Measurements from ENCODE around the gene KIAA1671.

Gene KIAA1671

DNA sequence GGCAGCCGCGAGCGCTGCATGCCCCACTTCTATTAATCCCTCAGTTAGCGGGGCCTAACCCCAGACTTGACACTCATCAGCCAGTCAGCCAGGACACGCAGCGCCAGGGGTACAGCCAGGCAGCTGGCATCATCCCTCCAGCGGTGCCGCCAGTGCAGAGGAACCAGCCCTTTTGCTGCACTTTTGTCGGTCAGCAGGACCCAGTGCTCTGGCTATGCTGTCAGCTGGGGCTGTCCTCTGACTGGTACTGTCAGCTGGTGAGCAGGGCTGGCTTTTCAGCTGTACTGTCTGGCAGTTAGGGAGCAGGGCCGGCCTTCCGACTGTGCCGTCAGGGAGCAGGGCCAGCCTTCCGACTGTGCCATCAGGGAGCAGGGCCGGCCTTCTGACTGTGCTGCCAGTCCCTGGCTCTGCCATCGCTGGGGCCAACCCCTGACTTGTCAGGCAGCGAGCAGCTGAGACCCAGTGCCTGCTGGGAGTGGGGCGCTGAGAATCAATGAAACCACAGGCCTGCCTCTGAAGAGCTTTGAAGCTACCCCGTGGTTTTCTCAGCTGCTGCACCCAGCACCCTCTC lies 115.4 kb downstream of the KIAA1671 start:
- DNase-seq (ENCODE audit: low read depth, low spot score): no peak

DNA sequence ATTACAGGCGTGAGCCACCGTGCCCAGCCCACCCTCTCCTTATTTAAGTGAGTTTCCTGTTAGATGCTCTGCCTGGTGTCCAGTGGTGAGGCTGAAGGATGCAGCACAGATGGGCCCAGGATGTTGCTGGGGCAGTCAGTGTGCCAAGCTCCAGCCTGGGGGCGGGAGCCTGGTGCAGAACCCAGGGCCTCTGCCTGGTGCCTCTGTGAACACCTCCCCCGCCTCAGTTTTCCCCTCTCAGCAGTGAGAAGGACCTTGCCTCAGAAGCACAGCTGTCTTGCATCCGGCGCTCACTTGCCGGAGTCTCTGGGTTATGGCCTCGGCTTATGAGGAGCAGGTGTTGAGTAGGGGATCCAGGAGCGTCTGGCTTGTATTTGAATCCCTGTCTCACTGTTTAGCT lies 116.2 kb downstream of the KIAA1671 start:
- no peak for DNase-seq (ENCODE audit: low read depth, low spot score)

DNA sequence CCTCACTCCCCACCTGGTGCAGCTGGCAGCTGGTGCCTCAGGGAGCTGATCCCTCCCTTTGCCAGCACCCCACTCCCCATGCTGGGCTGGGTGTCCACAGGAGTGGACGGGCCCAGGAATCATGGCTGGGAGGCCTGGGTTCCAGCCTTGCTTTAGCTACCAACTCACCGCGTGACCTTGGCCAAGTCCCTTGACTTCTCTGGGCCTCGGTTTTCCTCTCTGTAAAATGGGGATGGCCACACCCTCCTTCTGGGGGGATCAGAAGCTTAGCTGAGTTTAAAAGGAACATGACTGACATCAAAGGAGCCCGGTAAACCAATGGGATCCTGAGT lies 116.9 kb downstream of the KIAA1671 start:
- DNase-seq (ENCODE audit: low read depth, low spot score): no peak

DNA sequence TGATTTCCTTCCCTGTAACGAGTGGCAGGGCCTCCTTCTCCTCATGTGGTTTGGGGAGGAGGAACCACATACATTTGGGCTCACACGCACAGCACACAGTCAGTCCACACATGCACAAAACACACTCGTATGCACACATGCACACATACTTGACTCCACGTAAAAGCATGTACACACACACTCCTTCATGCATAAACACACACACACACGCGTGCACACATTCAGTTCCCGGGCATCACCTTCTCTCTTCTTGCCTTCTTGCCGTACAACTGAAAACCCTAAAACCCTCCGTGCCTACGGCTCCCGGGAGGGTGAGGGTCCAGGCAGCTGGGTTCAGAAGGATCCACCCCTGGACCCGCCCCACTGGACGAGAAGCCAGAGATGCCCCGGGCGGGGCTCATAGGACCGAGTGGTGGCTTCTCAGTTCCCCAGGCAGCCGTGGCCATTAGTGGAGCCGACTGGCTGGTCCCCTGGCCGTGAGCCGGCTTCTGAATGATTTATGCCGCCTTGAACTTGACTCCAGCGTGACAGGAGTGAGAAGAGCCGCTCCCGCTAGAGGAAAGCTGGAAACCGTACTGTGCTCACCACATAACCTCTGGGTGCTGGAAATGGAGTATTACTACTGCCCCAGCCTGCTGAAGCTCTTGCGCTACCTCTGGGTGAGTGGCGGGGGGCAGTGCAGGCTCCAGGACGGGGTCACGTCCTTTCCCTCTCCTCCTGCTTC lies 117.4 kb downstream of the KIAA1671 start:
- no peak for DNase-seq (ENCODE audit: low read depth, low spot score)

DNA sequence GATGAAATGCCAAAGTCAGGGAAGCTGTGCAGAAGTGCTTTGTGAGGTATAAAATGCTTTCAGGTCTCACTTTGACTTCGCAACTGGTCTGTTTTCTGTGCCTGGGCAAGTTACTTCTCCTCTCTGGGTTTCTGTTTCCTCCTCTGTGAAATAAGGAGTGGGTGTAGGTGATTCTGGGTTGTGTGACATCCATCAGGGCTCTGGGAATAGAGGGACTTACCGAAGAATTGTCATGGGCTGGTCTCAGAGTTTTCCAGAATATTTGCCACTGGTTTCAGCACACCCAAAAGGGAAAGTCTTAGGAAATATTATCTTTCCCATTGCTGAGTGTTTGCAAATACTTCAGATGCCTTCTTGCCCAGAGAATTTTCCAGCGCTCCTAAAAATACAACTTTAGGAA lies 118.4 kb downstream of the KIAA1671 start:
- DNase-seq (ENCODE audit: low read depth, low spot score): no peak

DNA sequence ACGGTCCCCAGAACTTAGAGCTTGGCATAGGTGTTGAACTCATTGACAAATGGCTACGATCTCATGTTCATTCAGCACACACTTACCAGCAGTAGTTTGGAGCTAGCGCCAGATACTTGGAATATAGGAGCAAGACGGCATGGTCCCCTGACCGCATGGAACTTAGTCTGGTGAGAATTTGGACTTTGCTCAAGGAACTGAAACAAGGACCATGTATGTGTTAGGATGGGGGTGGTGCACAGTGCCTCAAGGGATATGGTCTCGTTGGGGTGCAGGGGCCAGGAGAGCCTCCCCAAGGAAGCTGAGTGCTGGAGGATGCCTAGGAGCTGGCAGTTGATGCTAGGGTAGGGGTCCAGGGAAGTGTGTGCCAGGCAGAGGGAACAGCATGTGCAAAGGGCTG lies 119.2 kb downstream of the KIAA1671 start:
- DNase-seq (ENCODE audit: low read depth, low spot score): no peak

DNA sequence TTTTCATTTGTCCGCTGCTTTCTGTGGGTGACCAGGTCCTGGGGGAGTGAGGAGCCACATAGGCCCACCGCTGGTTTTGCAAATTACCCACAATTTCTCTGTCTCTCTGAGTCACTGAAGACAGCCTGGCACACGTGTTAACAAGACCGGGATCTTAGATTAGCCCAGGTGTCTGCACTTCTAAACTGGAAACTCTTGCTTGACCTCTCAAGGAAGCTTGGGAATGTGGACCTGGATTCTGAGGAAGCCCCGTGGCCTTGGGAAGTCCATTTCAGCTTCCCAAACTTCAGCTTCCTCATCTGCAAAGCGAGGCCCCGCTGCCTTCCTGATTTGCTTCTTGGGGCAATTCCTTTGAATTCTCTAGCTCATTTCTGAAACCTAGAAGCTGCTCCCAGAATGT lies 119.9 kb downstream of the KIAA1671 start:
- no peak for DNase-seq (ENCODE audit: low read depth, low spot score)

DNA sequence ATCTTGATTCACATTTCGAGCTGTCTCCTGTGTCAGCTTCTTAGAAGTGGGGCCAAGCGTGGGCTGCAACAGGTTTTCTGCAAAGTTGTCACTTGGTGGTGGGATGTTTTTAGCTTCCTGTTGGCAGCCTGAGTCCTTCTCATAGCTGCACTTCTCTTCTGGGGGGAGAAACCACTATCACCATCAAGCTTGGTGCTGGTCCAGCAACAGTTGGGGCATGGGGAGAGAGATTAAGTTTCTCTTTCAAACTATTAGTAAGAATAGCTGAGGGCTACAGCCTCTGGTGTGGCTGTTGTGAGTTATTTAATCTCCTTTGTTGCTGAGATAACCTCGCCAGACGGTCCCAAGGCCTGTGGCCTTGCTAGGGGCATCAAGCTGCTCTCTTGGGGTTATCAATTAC lies 123.8 kb downstream of the KIAA1671 start:
- DNase-seq (ENCODE audit: low read depth, low spot score): no peak

DNA sequence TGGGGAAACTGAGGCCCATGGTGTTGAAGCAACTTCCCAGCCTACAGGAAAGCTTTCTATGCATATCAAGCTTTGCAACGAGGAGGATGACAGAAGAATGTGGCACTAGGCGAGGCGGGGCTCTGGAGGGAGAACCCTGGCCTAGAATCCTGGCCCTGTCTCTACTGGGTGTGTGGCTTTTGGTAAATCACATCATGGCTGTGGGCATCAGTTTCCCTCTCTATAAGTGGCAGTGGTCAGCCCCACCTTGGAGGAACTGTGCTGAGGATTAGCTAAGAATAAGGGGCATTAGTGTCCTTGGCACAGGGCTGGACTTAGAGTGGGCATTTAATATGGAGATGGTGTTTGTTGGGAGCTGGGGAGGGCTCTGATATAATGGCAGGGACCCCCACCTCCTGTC lies 124.5 kb downstream of the KIAA1671 start:
- DNase-seq (ENCODE audit: low read depth, low spot score): no peak

DNA sequence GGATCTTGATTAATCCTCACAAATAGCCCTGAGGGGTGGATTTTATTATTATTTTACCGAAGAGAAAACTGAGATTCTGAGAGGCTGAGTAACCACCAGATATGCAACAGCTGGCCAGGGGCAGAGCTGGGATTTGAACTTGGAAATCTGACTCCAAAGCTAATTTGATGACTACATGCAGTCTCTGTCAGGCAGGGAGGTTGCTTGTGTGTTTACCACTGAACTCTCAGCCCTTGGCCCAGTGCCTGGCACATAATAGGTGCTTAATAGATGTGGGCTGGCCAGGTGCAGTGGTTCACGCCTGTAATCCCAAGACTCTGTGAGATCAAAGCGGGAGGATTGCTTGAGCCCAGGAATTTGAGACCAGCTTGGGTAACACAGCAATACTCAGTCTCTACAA lies 125.4 kb downstream of the KIAA1671 start:
- no peak for DNase-seq (ENCODE audit: low read depth, low spot score)

DNA sequence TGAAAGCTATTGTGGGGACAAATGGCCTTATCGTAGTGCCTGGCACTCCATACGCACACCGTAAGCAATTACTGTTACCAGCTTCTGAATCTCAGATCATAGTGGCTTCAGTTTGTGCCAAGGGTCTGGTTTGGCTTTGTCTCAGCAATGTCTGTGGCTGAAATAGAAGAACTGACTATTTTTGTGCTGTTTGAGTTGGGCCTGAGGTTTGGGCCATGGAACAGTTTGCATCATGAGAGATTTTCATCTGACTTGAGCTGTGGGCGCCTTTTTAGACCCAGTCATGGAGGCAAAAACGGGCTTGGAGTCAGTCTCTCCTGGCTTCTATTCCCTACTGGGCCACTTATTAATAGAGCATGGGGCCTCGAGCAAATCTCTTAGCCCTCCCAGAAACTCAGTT lies 126.1 kb downstream of the KIAA1671 start:
- DNase-seq (ENCODE audit: low read depth, low spot score): no peak

DNA sequence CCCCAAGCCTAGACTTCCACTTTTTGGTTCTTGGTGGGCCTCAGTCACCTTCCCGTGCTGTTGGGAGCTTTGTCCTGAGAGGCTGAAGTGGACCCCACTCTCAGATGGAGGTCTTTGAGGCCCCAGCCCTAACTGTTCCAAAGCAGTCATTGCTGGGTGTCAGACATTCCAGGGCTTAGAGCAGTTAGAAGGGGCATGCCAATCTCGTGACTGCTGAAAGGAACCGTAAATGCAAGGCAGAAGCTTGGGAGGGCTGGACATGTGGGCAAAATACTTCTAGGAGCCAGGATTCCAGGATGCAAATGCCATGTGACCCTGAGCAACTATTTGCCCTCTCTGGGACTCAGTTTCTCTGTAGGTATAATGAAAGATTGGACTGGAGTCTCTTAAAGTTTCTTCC lies 128.3 kb downstream of the KIAA1671 start:
- DNase-seq (ENCODE audit: low read depth, low spot score): no peak

DNA sequence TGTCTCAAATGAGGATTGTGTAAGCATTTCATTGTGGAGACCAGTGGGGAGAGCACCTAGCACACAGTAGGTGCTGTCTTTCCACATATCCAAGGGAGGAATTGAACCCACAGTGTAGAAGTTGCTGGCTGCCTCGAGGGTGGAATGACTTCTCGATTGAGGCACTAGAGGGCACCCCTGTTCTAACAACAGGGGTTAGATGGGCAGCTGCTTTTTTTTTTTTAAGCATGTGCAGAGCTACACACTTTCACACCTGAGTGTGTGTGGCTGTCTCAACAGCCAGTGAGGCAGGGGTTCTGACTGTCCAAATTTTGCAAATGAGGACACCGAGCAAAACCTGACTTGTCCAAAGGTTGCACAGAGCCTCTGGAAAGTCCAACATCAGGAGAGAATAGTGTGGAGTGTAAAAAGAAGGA lies 128.9 kb downstream of the KIAA1671 start:
- no peak for DNase-seq (ENCODE audit: low read depth, low spot score)

DNA sequence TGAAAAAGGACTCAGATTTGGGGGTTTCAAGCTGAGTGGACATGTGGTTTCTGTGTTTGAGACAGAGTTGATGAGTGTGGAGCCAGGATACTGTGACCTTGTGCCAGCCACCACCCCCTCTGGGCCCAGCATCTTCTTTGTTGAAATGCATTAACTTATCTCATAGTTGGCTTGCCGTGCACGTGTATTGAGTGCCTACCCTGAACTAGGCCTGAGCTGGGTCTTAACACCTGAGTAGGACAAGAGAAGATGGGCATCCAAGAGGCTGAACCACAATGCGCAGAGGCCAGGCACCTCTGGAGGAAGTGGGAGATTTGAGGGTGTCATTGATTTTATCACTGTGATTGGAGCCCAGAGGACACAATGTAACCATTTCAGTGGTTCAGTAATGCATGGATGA lies 129.6 kb downstream of the KIAA1671 start:
- DNase-seq (ENCODE audit: low read depth, low spot score): no peak

DNA sequence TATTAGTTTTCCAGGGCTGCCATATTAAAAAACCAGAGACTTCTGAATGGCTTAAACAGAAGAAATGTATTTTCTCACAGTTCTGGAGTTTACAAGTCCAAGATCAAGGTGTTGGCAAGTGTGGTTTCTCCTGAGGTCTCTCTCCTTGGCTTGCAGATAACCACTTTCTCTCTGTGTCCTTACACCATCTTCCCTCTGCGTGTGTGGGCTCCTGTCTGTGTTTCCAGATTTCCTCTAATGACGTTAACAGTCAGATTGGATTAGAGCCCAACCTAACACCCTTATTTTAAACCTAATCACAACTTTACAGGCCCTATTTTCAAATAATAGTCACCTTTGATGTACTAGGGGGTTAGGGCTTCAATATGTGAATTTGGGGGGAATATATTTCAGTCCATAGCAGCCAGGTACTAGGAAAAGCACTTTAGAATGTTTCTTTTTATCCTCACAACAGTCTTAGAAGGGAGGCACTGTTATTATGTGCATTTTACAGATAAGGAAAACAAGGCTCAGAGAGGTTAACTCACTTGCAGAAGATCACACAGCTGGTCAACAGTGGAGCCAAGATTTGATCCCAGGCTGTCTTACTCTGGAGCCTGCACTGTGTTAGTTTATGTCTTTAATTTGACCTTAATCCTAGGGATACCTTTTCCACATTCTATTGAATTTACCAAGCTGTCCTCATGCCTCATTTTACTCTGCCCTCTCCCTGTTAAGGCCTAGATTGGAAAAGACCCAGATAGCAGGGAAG lies 130.7 kb downstream of the KIAA1671 start:
- no peak for DNase-seq (ENCODE audit: low read depth, low spot score)

DNA sequence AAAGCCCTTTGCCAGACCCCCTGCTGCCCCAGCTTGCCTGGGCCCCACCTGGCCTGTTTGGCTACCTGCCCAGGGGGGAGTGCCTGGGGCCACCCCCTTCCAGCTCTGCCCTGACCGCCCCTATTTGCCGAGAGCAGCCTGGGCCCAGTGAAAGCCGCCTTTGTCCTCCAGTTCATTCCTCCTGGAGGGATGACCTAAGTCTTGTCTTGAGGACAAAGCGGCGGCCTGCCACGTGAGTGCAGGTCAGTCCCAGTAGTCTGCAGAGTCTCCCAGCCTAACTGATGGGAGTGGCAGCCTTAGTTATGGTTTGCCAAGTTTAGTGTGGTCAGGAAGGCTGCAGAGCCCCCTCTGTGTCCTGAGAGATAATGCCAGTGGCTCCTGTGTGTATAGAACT lies 131.3 kb downstream of the KIAA1671 start:
- DNase-seq (ENCODE audit: low read depth, low spot score): no peak

DNA sequence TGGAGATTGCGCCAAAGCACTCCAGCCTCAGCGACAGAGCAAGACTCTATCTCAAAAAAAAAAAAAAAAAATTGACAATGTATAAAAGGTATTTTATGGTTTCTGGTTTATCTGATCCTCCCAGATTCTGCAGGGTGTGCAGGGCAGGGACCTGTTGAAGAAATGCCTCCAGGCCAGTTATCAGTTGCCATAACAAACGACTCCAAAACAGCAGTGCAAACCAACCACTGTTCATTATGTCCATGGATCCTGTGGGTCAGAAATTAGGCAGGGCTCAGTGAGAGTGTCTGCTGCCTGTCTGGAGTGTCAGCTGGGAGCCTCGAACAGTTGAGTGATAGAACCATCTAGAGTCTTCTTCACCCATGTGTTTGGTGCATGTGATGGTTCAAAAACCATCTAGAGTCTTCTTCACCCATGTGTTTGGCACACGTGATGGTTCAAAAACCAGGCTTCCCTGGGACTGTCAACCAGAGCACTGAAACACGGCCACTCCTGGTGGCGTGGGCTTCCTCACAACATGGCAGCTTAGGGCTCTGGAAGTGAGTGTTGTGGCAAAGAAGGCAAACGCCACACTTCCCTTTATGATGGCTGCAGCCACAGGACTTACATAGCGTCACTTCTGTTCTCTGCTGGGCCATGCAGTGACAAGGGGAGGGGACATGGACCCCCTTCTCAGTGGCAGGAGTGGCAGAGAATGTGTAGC lies 132.0 kb downstream of the KIAA1671 start:
- no peak for DNase-seq (ENCODE audit: low read depth, low spot score)

DNA sequence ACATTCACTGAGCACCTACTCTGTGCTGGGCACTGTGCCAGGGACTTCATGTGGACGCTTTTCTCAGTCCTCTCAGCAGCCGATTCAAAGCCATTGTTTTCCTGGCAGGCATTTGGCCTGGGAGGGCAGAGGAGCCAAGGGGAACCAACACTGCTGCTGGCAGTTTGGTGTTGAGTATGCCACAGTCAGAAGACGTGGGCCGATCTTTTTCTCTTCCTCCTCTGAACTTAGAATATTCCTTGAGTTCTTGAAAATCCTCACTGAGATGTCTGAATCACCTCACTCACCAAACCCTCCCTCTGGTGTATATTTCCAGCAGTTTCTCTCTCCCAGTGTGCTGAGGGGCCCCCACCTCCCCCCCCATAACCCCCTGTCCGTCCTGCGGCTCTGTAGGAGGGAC lies 132.6 kb downstream of the KIAA1671 start:
- DNase-seq (ENCODE audit: low read depth, low spot score): no peak

DNA sequence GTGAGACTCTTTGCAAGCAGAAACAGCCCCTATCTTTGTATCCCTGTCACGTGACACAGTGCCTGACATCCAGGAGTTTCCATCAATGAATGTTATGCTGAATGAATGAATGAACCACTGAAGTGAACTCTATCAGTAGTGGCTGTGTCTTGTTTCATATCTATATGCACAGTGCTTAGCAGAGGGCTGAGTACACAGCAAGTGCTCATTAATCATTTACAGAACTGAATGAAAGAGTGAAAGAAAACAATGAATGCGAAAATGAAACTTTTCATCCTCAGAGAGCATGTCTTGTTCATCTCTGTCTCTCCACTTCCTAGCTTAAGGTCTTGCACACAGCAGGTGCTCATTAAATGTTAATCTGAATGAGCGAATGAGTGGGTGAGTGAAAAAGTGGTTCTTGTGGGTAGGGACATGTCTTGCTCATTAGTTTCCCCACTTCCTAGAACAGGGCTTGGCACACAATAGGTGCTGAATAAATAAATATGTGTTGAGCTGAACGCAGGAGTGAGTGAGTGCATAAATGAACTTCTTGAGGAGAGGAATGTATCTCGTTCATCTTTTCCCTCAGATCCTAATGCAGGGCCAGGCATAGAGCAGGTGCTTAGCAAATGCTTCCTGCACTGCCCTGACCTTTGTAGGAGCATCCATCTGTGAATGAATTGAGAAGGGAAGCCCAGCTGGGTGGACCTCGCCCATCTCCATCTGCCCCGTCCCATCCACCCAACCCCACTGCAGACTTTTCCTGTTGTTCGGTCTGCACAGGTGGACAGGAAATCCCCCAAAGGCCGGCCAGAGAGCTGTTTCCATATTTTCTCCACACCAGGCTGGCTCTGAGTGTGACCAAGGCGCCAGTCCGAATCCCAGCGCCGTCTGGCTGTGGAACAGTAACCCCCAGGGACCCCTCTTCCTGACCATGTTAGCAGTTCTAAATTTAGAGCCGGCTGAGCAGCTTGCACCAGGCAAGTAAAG lies 133.7 kb downstream of the KIAA1671 start:
- no peak for DNase-seq (ENCODE audit: low read depth, low spot score)

DNA sequence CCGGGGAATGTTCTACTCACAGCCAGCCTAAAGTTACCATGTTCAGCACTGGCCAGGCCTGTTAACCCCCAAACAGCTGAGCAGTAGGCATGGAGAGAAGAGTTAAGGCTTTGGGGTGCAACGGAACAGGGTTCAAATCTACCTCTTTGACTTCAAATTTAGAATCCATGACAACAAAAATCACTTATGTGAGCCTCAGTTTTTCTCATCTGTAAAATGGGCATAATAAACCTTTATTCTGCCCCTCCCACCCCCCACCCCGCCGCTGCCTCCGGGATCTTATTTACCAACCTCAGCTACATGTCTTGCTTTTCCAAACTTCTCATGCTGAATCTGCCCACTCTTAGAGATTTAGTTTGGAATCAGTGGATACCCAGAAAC lies 134.4 kb downstream of the KIAA1671 start:
- no peak for DNase-seq (ENCODE audit: low read depth, low spot score)

DNA sequence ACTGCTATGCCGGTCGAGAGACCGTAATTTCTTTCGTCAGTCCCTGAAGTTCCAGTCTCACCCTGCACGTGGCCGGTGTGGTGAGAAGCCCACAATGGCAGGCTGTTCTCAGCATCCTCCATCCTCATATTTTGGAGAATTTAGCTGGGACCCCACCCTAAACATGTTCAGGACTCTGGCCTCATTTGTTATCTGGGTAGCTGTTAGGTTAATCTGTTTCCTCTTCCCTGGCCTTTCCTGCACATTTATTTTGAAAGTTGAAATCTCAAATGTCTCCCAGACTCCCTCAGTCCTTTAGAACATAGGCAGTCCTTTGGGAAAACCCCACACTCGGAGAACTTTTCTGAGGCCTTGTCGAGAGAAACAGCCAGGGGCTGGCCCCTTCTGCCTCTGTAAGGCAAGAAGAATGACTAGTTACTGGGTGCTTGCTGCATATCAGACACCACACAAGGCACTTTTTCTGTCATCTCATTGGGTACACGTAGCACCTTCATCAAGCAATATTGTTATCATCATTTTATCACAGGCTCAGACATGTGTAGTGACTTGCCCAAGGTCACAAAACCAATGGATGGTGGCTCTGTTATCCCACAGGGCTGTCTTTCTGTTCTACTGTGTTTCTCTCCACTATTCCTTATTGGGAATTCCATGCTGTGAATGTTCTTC lies 137.8 kb downstream of the KIAA1671 start:
- no peak for DNase-seq (ENCODE audit: low read depth, low spot score)
